CD4-positive, CD25-positive, alpha-beta regulatory T cell (primary cell): Measurements from ENCODE around the gene CD151. TPM values are rescaled to one million over a fixed set of nuclear protein-coding genes. Genes with fewer than 3 reads are reported as not detected.
A peak's percentile ranks its signal among the peaks of the same experiment; 100 is the strongest.

Experiments used
- ATAC-seq, 2 donors: fragments of 150-1000 bp; cut with Tn5 transposase; one replicate each; pipeline ENCODE4 v1.10.0; 2021; ENCODE audit warnings: low read depth in 2 of 2, moderate number of reproducible peaks in 2 of 2, moderate library complexity in 1 of 2
- DNase-seq, 3 donors: peaks; one replicate each; pipeline versions ENCODE4 v3.0.0 to v3.0.0-alpha.2; 2012 to 2022; ENCODE audit warnings: mixed read lengths in 1 of 3
- H3K27ac ChIP-seq: one replicate; pipeline ENCODE4 v1.7.0; 2013; ENCODE audit warnings: mild to moderate bottlenecking, low read length; ENCODE audit not compliant: insufficient read depth, poor library complexity, severe bottlenecking
- H3K27me3 ChIP-seq: one replicate; pipeline ENCODE4 v1.7.0; 2013; ENCODE audit warnings: low read length; ENCODE audit not compliant: control insufficient read depth, insufficient read depth
- H3K36me3 ChIP-seq: one replicate; pipeline ENCODE4 v1.7.0; 2013; ENCODE audit warnings: mild to moderate bottlenecking, low read length, moderate library complexity; ENCODE audit not compliant: control insufficient read depth, insufficient read depth
- H3K4me1 ChIP-seq: 2 replicates; pipeline ENCODE4 v1.7.0; 2013; ENCODE audit warnings: mild to moderate bottlenecking, low read length; ENCODE audit not compliant: insufficient read depth, control insufficient read depth, poor library complexity, severe bottlenecking
- H3K4me3 ChIP-seq: one replicate; pipeline ENCODE4 v1.7.0; 2013; ENCODE audit warnings: low read depth, mild to moderate bottlenecking, low read length, moderate library complexity
- H3K9me3 ChIP-seq, 2 experiments: 1 replicate in 1 of 2; 2 replicates in 1 of 2; pipeline ENCODE4 v1.7.0; 2013; ENCODE audit warnings: low read length in 2 of 2, mild to moderate bottlenecking in 1 of 2, moderate library complexity in 1 of 2; ENCODE audit not compliant: control insufficient read depth in 2 of 2
- H3K27ac Mint-ChIP-seq, 3 donors: one replicate each; pipeline ENCODE4 v1.8.0; 2020 to 2022; ENCODE audit warnings: mild to moderate bottlenecking in 3 of 3, mixed read lengths in 3 of 3, moderate library complexity in 2 of 3
- H3K27me3 Mint-ChIP-seq: one replicate; pipeline ENCODE4 v1.8.0; 2022; ENCODE audit warnings: mild to moderate bottlenecking, mixed read lengths
- H3K36me3 Mint-ChIP-seq: one replicate; pipeline ENCODE4 v1.8.0; 2020; ENCODE audit warnings: mixed read lengths
- H3K4me1 Mint-ChIP-seq, 4 donors: one replicate each; pipeline ENCODE4 v1.8.0; 2020 to 2022; ENCODE audit warnings: mixed read lengths in 4 of 4, mild to moderate bottlenecking in 1 of 4
- H3K4me3 Mint-ChIP-seq, 4 donors: one replicate each; pipeline ENCODE4 v1.8.0; 2020 to 2022; ENCODE audit warnings: mild to moderate bottlenecking in 4 of 4, mixed read lengths in 4 of 4, moderate library complexity in 3 of 4
- H3K9me3 Mint-ChIP-seq, 7 donors: one replicate each; pipeline ENCODE4 v1.8.0; 2020 to 2022; ENCODE audit warnings: mixed read lengths in 7 of 7, mild to moderate bottlenecking in 3 of 7, moderate library complexity in 2 of 7
- polyA plus RNA-seq, 4 donors: library from polyadenylated mRNA; unstranded; fragments of 300-500 nt; fragmentation: Illumina TruSeq; gene quantifications; one replicate each; pipeline ENCODE4 v1.2.3, GENCODE V29; 2021
- total RNA-seq: library from RNA; stranded (reverse); gene quantifications from one replicate; pipeline ENCODE4 v1.2.3, GENCODE V29; 2022

CD151 gene
- total and polyA plus RNA-seq, 5 donors from 2014 or later = 5.5 to 20.7 (median 11.9) TPM

- Histone ChIP-seq H3K36me3 (no peaks in the 10 kb centered on the region), H3K4me3 (no peak overlapping the region), H3K9me3 (no peaks in the 10 kb centered on the region), H3K4me1 (peaks cover 18% of the 10 kb centered on the region), H3K27ac (no peak overlapping the region), H3K27me3 (no peaks in the 10 kb centered on the region)
- ATAC-seq (no peak), DNase-seq (no peak)
- Mint-ChIP-seq H3K4me3 (no peak overlapping the region), H3K36me3 (no peaks in the 10 kb centered on the region), H3K9me3 (no peaks in the 10 kb centered on the region), H3K27ac (no peak overlapping the region), H3K4me1 (peaks cover 0 to 10% (median 3%) of the 10 kb centered on the region in 4 donors), H3K27me3 (peaks cover 17% of the 10 kb centered on the region)
Measured at GRCh38 chr11:852762-853161, 20.0 kb downstream of the CD151 start.

- Histone ChIP-seq H3K9me3 (no peaks in the 10 kb centered on the region), H3K27ac (no peak overlapping the region), H3K27me3 (no peaks in the 10 kb centered on the region), H3K4me3 (no peak overlapping the region), H3K36me3 (no peaks in the 10 kb centered on the region), H3K4me1 (peaks cover 11% of the 10 kb centered on the region)
- no peak for DNase-seq
- no peak overlapping the region for H3K27ac Mint-ChIP-seq
- H3K36me3 Mint-ChIP-seq = no peaks in the 10 kb centered on the region
- ATAC-seq = no peak
- peaks cover 0 to 5% (median 0%) of the 10 kb centered on the region in 4 donors for H3K4me1 Mint-ChIP-seq
- no peak overlapping the region for H3K4me3 Mint-ChIP-seq
- peaks cover 14% of the 10 kb centered on the region for H3K27me3 Mint-ChIP-seq
- H3K9me3 Mint-ChIP-seq = no peaks in the 10 kb centered on the region
Measured at GRCh38 chr11:853682-854448, 21.1 kb downstream of the CD151 start.

- H3K9me3 Mint-ChIP-seq = no peaks in the 10 kb centered on the region
- H3K36me3 Mint-ChIP-seq = no peaks in the 10 kb centered on the region
- peaks cover 14% of the 10 kb centered on the region for H3K27me3 Mint-ChIP-seq
- H3K4me3 Mint-ChIP-seq = no peak overlapping the region
- peaks cover 0 to 2% (median 0%) of the 10 kb centered on the region in 4 donors for H3K4me1 Mint-ChIP-seq
- no peak overlapping the region for H3K27ac ChIP-seq
- H3K27ac Mint-ChIP-seq = no peak overlapping the region
- DNase-seq (no peak), ATAC-seq (no peak)
- H3K9me3 ChIP-seq = no peaks in the 10 kb centered on the region
- peaks cover 5% of the 10 kb centered on the region for H3K4me1 ChIP-seq
- no peaks in the 10 kb centered on the region for H3K36me3 ChIP-seq
- no peaks in the 10 kb centered on the region for H3K27me3 ChIP-seq
- no peak overlapping the region for H3K4me3 ChIP-seq
Measured at GRCh38 chr11:854601-855329, 22.0 kb downstream of the CD151 start.

GRCh38 chr11:855330-855674, 22.6 kb downstream of the CD151 start:
- Histone ChIP-seq H3K27ac (no peak overlapping the region), H3K27me3 (no peaks in the 10 kb centered on the region), H3K4me3 (no peak overlapping the region), H3K4me1 (peaks cover under 1% of the 10 kb centered on the region), H3K36me3 (no peaks in the 10 kb centered on the region), H3K9me3 (no peaks in the 10 kb centered on the region)
- H3K9me3 Mint-ChIP-seq = no peaks in the 10 kb centered on the region
- no peak overlapping the region for H3K27ac Mint-ChIP-seq
- peaks cover 0 to 2% (median 0%) of the 10 kb centered on the region in 4 donors for H3K4me1 Mint-ChIP-seq
- no peaks in the 10 kb centered on the region for H3K36me3 Mint-ChIP-seq
- ATAC-seq (no peak), DNase-seq (no peak)
- H3K4me3 Mint-ChIP-seq = no peak overlapping the region
- H3K27me3 Mint-ChIP-seq = peaks cover 14% of the 10 kb centered on the region

GRCh38 chr11:855796-856195, 23.0 kb downstream of the CD151 start:
- Mint-ChIP-seq H3K36me3 (no peaks in the 10 kb centered on the region), H3K27ac (no peak overlapping the region), H3K9me3 (no peaks in the 10 kb centered on the region), H3K27me3 (peaks cover 14% of the 10 kb centered on the region), H3K4me1 (peaks cover 0 to 2% (median 0%) of the 10 kb centered on the region in 4 donors), H3K4me3 (no peak overlapping the region)
- ATAC-seq (no peak), DNase-seq (no peak)
- no peaks in the 10 kb centered on the region for H3K36me3 ChIP-seq
- H3K4me1 ChIP-seq = no peaks in the 10 kb centered on the region
- H3K9me3 ChIP-seq = no peaks in the 10 kb centered on the region
- no peaks in the 10 kb centered on the region for H3K27me3 ChIP-seq
- no peak overlapping the region for H3K27ac ChIP-seq
- H3K4me3 ChIP-seq = no peak overlapping the region

GRCh38 chr11:856397-856796, 23.6 kb downstream of the CD151 start:
- H3K27ac ChIP-seq = no peak overlapping the region
- peaks cover 8% of the 10 kb centered on the region for H3K27me3 Mint-ChIP-seq
- peak overlapping the region in 1 of 4 donors; percentile 43 for H3K4me3 Mint-ChIP-seq
- no peaks in the 10 kb centered on the region for H3K9me3 ChIP-seq
- no peaks in the 10 kb centered on the region for H3K4me1 ChIP-seq
- ATAC-seq (no peak), DNase-seq (no peak)
- no peak overlapping the region for H3K4me3 ChIP-seq
- no peaks in the 10 kb centered on the region for H3K36me3 Mint-ChIP-seq
- no peaks in the 10 kb centered on the region for H3K36me3 ChIP-seq
- no peak overlapping the region for H3K27ac Mint-ChIP-seq
- H3K4me1 Mint-ChIP-seq = peaks cover 0 to 2% (median 0%) of the 10 kb centered on the region in 4 donors
- H3K9me3 Mint-ChIP-seq = no peaks in the 10 kb centered on the region
- no peaks in the 10 kb centered on the region for H3K27me3 ChIP-seq

- no peak overlapping the region for H3K4me3 ChIP-seq
- Mint-ChIP-seq H3K36me3 (no peaks in the 10 kb centered on the region), H3K9me3 (no peaks in the 10 kb centered on the region), H3K4me1 (no peaks in the 10 kb centered on the region), H3K4me3 (no peak overlapping the region), H3K27me3 (peaks cover 4% of the 10 kb centered on the region), H3K27ac (no peak overlapping the region)
- H3K36me3 ChIP-seq = no peaks in the 10 kb centered on the region
- no peaks in the 10 kb centered on the region for H3K9me3 ChIP-seq
- no peaks in the 10 kb centered on the region for H3K4me1 ChIP-seq
- no peaks in the 10 kb centered on the region for H3K27me3 ChIP-seq
- ATAC-seq (no peak), DNase-seq (no peak)
- no peak overlapping the region for H3K27ac ChIP-seq
Measured at GRCh38 chr11:858053-858761, 25.5 kb downstream of the CD151 start.
